ENCODE results near the gene TNNT1. TPM values are rescaled to one million over a fixed set of nuclear protein-coding genes. Genes with fewer than 3 reads are reported as not detected.

The TNNT1 gene
- total RNA-seq, 1 donor from 2014 or later: 8.3 TPM

GRCh38 chr19:55197528-55197927, 48.5 kb upstream of the TNNT1 start:
- Histone ChIP-seq H3K4me2 (ENCODE audit: low read length) (no peak overlapping the region), H3K9ac (ENCODE audit: low read length) (no peak overlapping the region), H3K36me3 (ENCODE audit: insufficient read depth, low read length) (no peaks in the 10 kb centered on the region), H4K20me1 (ENCODE audit: insufficient read depth, low read length) (no peaks in the 10 kb centered on the region), H3K9me3 (ENCODE audit: insufficient read depth, low read depth, low read length) (no peaks in the 10 kb centered on the region), H2AFZ (ENCODE audit: low read depth, low read length) (no peak overlapping the region), H3K4me3 (ENCODE audit: insufficient read depth, low read depth, low read length) (no peak overlapping the region), H3K4me1 (ENCODE audit: insufficient read depth, low read length) (no peaks in the 10 kb centered on the region), H3K27me3 (ENCODE audit: insufficient read depth, low read length) (no peaks in the 10 kb centered on the region), H3K79me2 (ENCODE audit: insufficient read depth, low read length) (no peaks in the 10 kb centered on the region), H3K27ac (ENCODE audit: low read depth, low read length) (no peak overlapping the region)
- no peak for FAIRE-seq
- Mint-ChIP-seq H3K9me3 (ENCODE audit: unreplicated experiment) (peaks cover 3% of the 10 kb centered on the region), H3K4me3 (ENCODE audit: unreplicated experiment) (no peak overlapping the region), H3K27me3 (ENCODE audit: low read depth, unreplicated experiment) (peaks cover 43% of the 10 kb centered on the region), H3K4me1 (ENCODE audit: low read depth, unreplicated experiment) (no peaks in the 10 kb centered on the region), H3K27ac (ENCODE audit: unreplicated experiment) (no peak overlapping the region), H3K36me3 (ENCODE audit: low read depth, unreplicated experiment) (peaks cover 6% of the 10 kb centered on the region)
- TF ChIP-seq CTCF (IDR thresholded peaks at IDR 0.05; ENCODE audit: insufficient read depth, low read depth, low read length) (no peak), EZH2 (IDR thresholded peaks at IDR 0.05; ENCODE audit: insufficient read depth, low read length) (no peak)
- DNase-seq (ENCODE audit: low read depth): no peak

GRCh38 chr19:55196803-55197202, 47.8 kb upstream of the TNNT1 start:
- FAIRE-seq: no peak

More at GRCh38 chr19:55196803-55197202, 47.8 kb upstream of the TNNT1 start:
- Histone ChIP-seq H3K79me2 (ENCODE audit: insufficient read depth, low read length) (no peaks in the 10 kb centered on the region), H3K27ac (ENCODE audit: low read depth, low read length) (no peak overlapping the region), H2AFZ (ENCODE audit: low read depth, low read length) (no peak overlapping the region), H3K4me2 (ENCODE audit: low read length) (no peak overlapping the region), H3K27me3 (ENCODE audit: insufficient read depth, low read length) (no peaks in the 10 kb centered on the region), H3K9ac (ENCODE audit: low read length) (no peak overlapping the region), H3K36me3 (ENCODE audit: insufficient read depth, low read length) (no peaks in the 10 kb centered on the region), H3K4me3 (ENCODE audit: insufficient read depth, low read depth, low read length) (no peak overlapping the region), H3K4me1 (ENCODE audit: insufficient read depth, low read length) (no peaks in the 10 kb centered on the region), H3K9me3 (ENCODE audit: insufficient read depth, low read depth, low read length) (no peaks in the 10 kb centered on the region), H4K20me1 (ENCODE audit: insufficient read depth, low read length) (no peaks in the 10 kb centered on the region)
- no peaks in the 10 kb centered on the region for H3K4me1 Mint-ChIP-seq (ENCODE audit: low read depth, unreplicated experiment)
- no peak overlapping the region for H3K4me3 Mint-ChIP-seq (ENCODE audit: unreplicated experiment)
- H3K27ac Mint-ChIP-seq (ENCODE audit: unreplicated experiment): no peak overlapping the region
- H3K9me3 Mint-ChIP-seq (ENCODE audit: unreplicated experiment): peaks cover 3% of the 10 kb centered on the region
- no peak for DNase-seq (ENCODE audit: low read depth)
- TF ChIP-seq EZH2 (IDR thresholded peaks at IDR 0.05; ENCODE audit: insufficient read depth, low read length) (no peak), CTCF (IDR thresholded peaks at IDR 0.05; ENCODE audit: insufficient read depth, low read depth, low read length) (no peak)
- H3K27me3 Mint-ChIP-seq (ENCODE audit: low read depth, unreplicated experiment): peaks cover 43% of the 10 kb centered on the region
- H3K36me3 Mint-ChIP-seq (ENCODE audit: low read depth, unreplicated experiment): peaks cover 6% of the 10 kb centered on the region

Measured in astrocyte (in vitro differentiated cells and primary cell).